Liver (tissue), 9 donors: Measurements from ENCODE around the gene SLC11A2. TPM values are rescaled to one million over a fixed set of nuclear protein-coding genes. Genes with fewer than 3 reads are reported as not detected.

ENCODE experiments used
- DNase-seq: peaks from one replicate; pipeline ENCODE4 v3.0.0-alpha.2; 2017; ENCODE audit warnings: low spot score
- H3K27ac ChIP-seq, 2 donors: one replicate each; pipeline ENCODE4 v1.7.0; 2013; ENCODE audit warnings: inconsistent platforms in 2 of 2, low read length in 2 of 2, control low read depth in 1 of 2, low read depth in 1 of 2, mild to moderate bottlenecking in 1 of 2
- H3K27me3 ChIP-seq, 4 donors: one replicate each; pipeline versions ENCODE4 v1.6.1 to v1.7.0; 2013; ENCODE audit warnings: low read length in 3 of 4, inconsistent platforms in 1 of 4, mild to moderate bottlenecking in 1 of 4, moderate library complexity in 1 of 4; ENCODE audit not compliant: control insufficient read depth in 4 of 4, insufficient read depth in 4 of 4
- H3K36me3 ChIP-seq, 4 donors: one replicate each; pipeline versions ENCODE4 v1.6.1 to v1.7.0; 2013; ENCODE audit warnings: low read length in 3 of 4, mild to moderate bottlenecking in 3 of 4, low read depth in 1 of 4, moderate library complexity in 1 of 4; ENCODE audit not compliant: control insufficient read depth in 4 of 4, insufficient read depth in 3 of 4
- H3K4me1 ChIP-seq, 4 donors: one replicate each; pipeline versions ENCODE4 v1.6.1 to v1.7.0; 2013; ENCODE audit warnings: low read length in 3 of 4, mild to moderate bottlenecking in 3 of 4, moderate library complexity in 1 of 4; ENCODE audit not compliant: control insufficient read depth in 4 of 4, insufficient read depth in 4 of 4
- H3K4me3 ChIP-seq, 3 donors: one replicate each; pipeline versions ENCODE4 v1.6.1 to v1.7.0; 2013; ENCODE audit warnings: low read length in 3 of 3, control low read depth in 1 of 3, low read depth in 1 of 3, mild to moderate bottlenecking in 1 of 3
- H3K9ac ChIP-seq, 2 donors: one replicate each; pipeline ENCODE4 v1.7.0; 2013; ENCODE audit warnings: low read length in 2 of 2, mild to moderate bottlenecking in 2 of 2, moderate library complexity in 2 of 2, control low read depth in 1 of 2, low read depth in 1 of 2
- H3K9me3 ChIP-seq, 4 donors: one replicate each; pipeline versions ENCODE4 v1.6.1 to v1.7.0; 2013; ENCODE audit warnings: low read length in 3 of 4; ENCODE audit not compliant: control insufficient read depth in 4 of 4
- EGR1 ChIP-seq, 2 donors: IDR thresholded peaks; 2 replicates each; pipeline ENCODE4 v1.6.1; 2016 to 2018; ENCODE audit warnings: antibody characterized with exemption in 2 of 2, low read depth in 2 of 2
- FOXA1 ChIP-seq: IDR thresholded peaks from 2 replicates; pipeline ENCODE4 v1.6.1; 2016; ENCODE audit warnings: antibody characterized with exemption
- FOXA2 ChIP-seq: IDR thresholded peaks from 2 replicates; pipeline ENCODE4 v1.6.1; 2016; ENCODE audit warnings: antibody characterized with exemption
- GABPA ChIP-seq, 2 donors: IDR thresholded peaks in 1 of 2; conservative IDR thresholded peaks in 1 of 2; 2 replicates each; pipeline ENCODE4 v1.6.1; 2016; ENCODE audit warnings: antibody characterized with exemption in 2 of 2, mild to moderate bottlenecking in 1 of 2, moderate library complexity in 1 of 2
- HNF4A ChIP-seq, 2 donors: conservative IDR thresholded peaks; 2 replicates each; pipeline ENCODE4 v1.6.1; 2016; ENCODE audit warnings: antibody characterized with exemption in 2 of 2, mild to moderate bottlenecking in 2 of 2
- HNF4G ChIP-seq: IDR thresholded peaks from 2 replicates; pipeline ENCODE4 v1.6.1; 2016; ENCODE audit warnings: antibody characterized with exemption
- JUND ChIP-seq, 2 donors: IDR thresholded peaks; 2 replicates each; pipeline ENCODE4 v1.6.1; 2016; ENCODE audit warnings: antibody characterized with exemption in 2 of 2
- NR2F2 ChIP-seq: IDR thresholded peaks from 2 replicates; pipeline ENCODE4 v1.6.1; 2016; ENCODE audit warnings: antibody characterized with exemption
- RAD21 ChIP-seq, 2 donors: IDR thresholded peaks; 2 replicates each; pipeline ENCODE4 v1.6.1; 2016; ENCODE audit warnings: antibody characterized with exemption in 2 of 2, mild to moderate bottlenecking in 2 of 2
- RXRA ChIP-seq, 2 donors: IDR thresholded peaks; 2 replicates each; pipeline ENCODE4 v1.6.1; 2017 to 2018; ENCODE audit warnings: antibody characterized with exemption in 2 of 2, mild to moderate bottlenecking in 1 of 2
- SP1 ChIP-seq: IDR thresholded peaks from 2 replicates; pipeline ENCODE4 v1.6.1; 2018; ENCODE audit warnings: antibody characterized with exemption, mild to moderate bottlenecking
- TAF1 ChIP-seq: conservative IDR thresholded peaks from 2 replicates; pipeline ENCODE4 v1.6.1; 2016; ENCODE audit warnings: antibody characterized with exemption, mild to moderate bottlenecking
- YY1 ChIP-seq: IDR thresholded peaks from 2 replicates; pipeline ENCODE4 v1.6.1; 2016; ENCODE audit warnings: antibody characterized with exemption, mild to moderate bottlenecking
- WGBS: extraction: QIAGEN DNeasy Blood & Tissue Kit; methylation state at CpG from one replicate; pipeline ENCODE4 v1.1.7; 2013; 5-methylcytosine and 5-hydroxymethylcytosine counted together
- polyA plus RNA-seq, 2 donors: library from polyadenylated mRNA; stranded (reverse) in 1 of 2; unstranded in 1 of 2; fragments of 200-250 nt in 1 of 2; fragments of >200 nt in 1 of 2; fragmentation: Nextera tagmentation in 1 of 2; extraction: Ambion mirVana in 1 of 2; gene quantifications; one replicate each; pipeline versions ENCODE4 v1.2.1 to v1.2.3, GENCODE V29; 2013 to 2015
- total RNA-seq, 2 donors: library from RNA; depleted of rRNA; stranded (reverse); fragments of >200 nt; gene quantifications; one replicate each; pipeline ENCODE4 v1.2.3, GENCODE V29; 2014
- TF ChIP-seq, protein P1 (sequence below): IDR thresholded peaks from 2 replicates; pipeline ENCODE4 v1.6.1; 2016; ENCODE audit warnings: antibody characterized with exemption, mild to moderate bottlenecking
- TF ChIP-seq, protein P2 (sequence below): IDR thresholded peaks from 2 replicates; pipeline ENCODE4 v1.6.1; 2016; ENCODE audit warnings: antibody characterized with exemption
- TF ChIP-seq, protein P3 (sequence below): IDR thresholded peaks from 2 replicates; pipeline ENCODE4 v1.6.1; 2016; ENCODE audit warnings: antibody characterized with exemption
- TF ChIP-seq, protein P4 (sequence below): IDR thresholded peaks from 2 replicates; pipeline ENCODE4 v1.6.1; 2016; ENCODE audit warnings: antibody characterized with exemption
- TF ChIP-seq, protein P5 (sequence below): fragments of 150-350 bp; IDR thresholded peaks from 2 replicates; pipeline ENCODE4 v1.5.1; 2017; ENCODE audit warnings: improper control_type of control experiment, low read depth, low read length; ENCODE audit not compliant: missing input control
- donor health status: healthy.
- donor health status: healthy.
- donor health status: healthy.
- donor health status: healthy.
- donor health status: healthy.

The SLC11A2 gene
- total and polyA plus RNA-seq, 4 donors, result 15.2 to 108 (median 52.2) TPM

DNA sequence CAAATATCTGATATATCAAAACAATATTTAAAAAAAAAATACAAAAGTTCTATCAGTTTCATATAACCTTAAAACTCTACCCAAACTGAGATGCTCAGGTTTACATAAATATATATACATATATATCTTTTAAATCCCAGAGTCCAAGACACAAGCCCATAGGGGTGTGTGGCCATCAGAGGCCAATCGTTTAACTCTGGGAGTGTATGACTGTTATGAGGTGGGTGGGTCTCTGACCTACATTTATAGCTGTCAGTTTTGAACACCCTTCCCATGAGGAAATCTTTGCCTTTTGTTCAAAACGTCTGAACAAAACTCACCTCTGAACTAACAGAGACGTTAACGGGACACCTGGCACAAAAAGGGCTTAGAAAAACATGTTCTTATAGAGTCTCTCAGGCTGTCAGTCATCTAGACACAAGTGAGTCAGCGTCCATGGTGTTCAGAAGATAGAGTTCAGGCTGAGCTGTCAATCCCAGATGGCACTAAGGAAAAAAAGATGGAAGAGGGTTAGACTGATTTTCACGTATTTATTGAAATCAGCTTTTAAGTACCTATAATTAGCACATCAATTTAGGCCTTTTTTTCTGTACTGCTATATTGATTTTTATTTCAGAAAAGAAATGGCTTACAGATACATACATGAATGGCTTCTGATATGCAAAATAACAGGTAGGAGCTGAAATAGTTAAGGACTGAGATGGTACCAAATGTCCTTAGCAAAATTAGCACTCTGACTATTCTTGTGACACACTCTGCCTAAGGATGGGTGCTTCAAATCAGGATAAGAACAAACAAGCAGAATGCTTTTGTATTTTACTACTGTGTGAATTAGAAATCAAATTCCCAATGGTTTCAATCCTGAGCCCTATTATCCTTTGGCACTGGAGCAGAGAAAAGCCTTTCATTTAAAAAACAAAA, 44.6 kb downstream of the SLC11A2 start (continued):
- TF ChIP-seq, protein P1, sequence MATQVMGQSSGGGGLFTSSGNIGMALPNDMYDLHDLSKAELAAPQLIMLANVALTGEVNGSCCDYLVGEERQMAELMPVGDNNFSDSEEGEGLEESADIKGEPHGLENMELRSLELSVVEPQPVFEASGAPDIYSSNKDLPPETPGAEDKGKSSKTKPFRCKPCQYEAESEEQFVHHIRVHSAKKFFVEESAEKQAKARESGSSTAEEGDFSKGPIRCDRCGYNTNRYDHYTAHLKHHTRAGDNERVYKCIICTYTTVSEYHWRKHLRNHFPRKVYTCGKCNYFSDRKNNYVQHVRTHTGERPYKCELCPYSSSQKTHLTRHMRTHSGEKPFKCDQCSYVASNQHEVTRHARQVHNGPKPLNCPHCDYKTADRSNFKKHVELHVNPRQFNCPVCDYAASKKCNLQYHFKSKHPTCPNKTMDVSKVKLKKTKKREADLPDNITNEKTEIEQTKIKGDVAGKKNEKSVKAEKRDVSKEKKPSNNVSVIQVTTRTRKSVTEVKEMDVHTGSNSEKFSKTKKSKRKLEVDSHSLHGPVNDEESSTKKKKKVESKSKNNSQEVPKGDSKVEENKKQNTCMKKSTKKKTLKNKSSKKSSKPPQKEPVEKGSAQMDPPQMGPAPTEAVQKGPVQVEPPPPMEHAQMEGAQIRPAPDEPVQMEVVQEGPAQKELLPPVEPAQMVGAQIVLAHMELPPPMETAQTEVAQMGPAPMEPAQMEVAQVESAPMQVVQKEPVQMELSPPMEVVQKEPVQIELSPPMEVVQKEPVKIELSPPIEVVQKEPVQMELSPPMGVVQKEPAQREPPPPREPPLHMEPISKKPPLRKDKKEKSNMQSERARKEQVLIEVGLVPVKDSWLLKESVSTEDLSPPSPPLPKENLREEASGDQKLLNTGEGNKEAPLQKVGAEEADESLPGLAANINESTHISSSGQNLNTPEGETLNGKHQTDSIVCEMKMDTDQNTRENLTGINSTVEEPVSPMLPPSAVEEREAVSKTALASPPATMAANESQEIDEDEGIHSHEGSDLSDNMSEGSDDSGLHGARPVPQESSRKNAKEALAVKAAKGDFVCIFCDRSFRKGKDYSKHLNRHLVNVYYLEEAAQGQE, result no peak
- TF ChIP-seq JUND (IDR thresholded peaks at IDR 0.05) (no peak), GABPA (IDR thresholded peaks at IDR 0.05 in 1 of 2, conservative IDR thresholded peaks at IDR 0.05 in 1 of 2) (no peak), TAF1 (no peak), HNF4A (conservative IDR thresholded peaks at IDR 0.05) (no peak), FOXA1 (no peak), NR2F2 (no peak)
- TF ChIP-seq, protein P2, sequence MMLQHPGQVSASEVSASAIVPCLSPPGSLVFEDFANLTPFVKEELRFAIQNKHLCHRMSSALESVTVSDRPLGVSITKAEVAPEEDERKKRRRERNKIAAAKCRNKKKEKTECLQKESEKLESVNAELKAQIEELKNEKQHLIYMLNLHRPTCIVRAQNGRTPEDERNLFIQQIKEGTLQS, result no peak

DNA sequence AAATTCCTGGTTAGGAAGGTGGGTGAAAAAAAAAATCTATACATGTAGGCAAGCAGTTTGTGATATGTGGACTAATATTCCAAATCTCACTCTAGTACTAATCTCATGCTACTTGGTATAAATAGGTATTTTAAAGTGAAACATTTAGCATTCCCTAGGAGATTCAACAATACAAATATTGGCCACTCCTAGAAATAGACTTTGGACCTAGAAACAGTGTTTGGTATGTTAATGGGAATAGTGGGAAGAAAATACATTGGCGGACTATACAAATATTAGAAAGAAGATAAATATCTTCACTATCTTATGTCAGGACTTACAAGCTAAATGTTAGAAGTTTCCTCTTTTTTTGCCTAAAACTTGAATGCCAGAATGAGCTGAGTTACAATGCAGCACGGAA, 45.6 kb downstream of the SLC11A2 start:
- H3K27ac ChIP-seq, result peak overlapping the region; percentile 50 to 75
- DNase-seq, result no peak
- WGBS, result 37% methylated on average over 2 of the region's 2 CpGs

More for the DNA sequence above, 45.6 kb downstream of the SLC11A2 start:
- no peak overlapping the region for H3K4me3 ChIP-seq
- H3K27me3 ChIP-seq, result no peaks in the 10 kb centered on the region
- H3K9ac ChIP-seq, result no peak overlapping the region
- peaks cover 0 to 2% (median 0%) of the 10 kb centered on the region in 4 donors for H3K36me3 ChIP-seq
- peaks cover 0 to 24% (median 11%) of the 10 kb centered on the region in 4 donors for H3K4me1 ChIP-seq
- TF ChIP-seq HNF4G (peak; percentile 83), RAD21 (IDR thresholded peaks at IDR 0.05) (peak; percentile 24 to 64), FOXA2 (peak; percentile 44), EGR1 (IDR thresholded peaks at IDR 0.05; ENCODE audit: low read depth in 2 of 2) (no peak), GABPA (IDR thresholded peaks at IDR 0.05 in 1 of 2, conservative IDR thresholded peaks at IDR 0.05 in 1 of 2) (no peak), TAF1 (no peak), SP1 (peak; percentile 89), YY1 (no peak), RXRA (IDR thresholded peaks at IDR 0.05) (peak; percentile 39), FOXA1 (no peak), NR2F2 (no peak), HNF4A (conservative IDR thresholded peaks at IDR 0.05) (peak; percentile 90 to 93), JUND (IDR thresholded peaks at IDR 0.05) (peak in 1 of 2 donors; percentile 50)
- TF ChIP-seq, protein P1, result peak; percentile 19
- TF ChIP-seq, protein P3, sequence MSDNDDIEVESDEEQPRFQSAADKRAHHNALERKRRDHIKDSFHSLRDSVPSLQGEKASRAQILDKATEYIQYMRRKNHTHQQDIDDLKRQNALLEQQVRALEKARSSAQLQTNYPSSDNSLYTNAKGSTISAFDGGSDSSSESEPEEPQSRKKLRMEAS, result no peak
- TF ChIP-seq, protein P4, sequence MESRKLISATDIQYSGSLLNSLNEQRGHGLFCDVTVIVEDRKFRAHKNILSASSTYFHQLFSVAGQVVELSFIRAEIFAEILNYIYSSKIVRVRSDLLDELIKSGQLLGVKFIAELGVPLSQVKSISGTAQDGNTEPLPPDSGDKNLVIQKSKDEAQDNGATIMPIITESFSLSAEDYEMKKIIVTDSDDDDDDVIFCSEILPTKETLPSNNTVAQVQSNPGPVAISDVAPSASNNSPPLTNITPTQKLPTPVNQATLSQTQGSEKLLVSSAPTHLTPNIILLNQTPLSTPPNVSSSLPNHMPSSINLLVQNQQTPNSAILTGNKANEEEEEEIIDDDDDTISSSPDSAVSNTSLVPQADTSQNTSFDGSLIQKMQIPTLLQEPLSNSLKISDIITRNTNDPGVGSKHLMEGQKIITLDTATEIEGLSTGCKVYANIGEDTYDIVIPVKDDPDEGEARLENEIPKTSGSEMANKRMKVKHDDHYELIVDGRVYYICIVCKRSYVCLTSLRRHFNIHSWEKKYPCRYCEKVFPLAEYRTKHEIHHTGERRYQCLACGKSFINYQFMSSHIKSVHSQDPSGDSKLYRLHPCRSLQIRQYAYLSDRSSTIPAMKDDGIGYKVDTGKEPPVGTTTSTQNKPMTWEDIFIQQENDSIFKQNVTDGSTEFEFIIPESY, result peak; percentile 35
- TF ChIP-seq, protein P5, sequence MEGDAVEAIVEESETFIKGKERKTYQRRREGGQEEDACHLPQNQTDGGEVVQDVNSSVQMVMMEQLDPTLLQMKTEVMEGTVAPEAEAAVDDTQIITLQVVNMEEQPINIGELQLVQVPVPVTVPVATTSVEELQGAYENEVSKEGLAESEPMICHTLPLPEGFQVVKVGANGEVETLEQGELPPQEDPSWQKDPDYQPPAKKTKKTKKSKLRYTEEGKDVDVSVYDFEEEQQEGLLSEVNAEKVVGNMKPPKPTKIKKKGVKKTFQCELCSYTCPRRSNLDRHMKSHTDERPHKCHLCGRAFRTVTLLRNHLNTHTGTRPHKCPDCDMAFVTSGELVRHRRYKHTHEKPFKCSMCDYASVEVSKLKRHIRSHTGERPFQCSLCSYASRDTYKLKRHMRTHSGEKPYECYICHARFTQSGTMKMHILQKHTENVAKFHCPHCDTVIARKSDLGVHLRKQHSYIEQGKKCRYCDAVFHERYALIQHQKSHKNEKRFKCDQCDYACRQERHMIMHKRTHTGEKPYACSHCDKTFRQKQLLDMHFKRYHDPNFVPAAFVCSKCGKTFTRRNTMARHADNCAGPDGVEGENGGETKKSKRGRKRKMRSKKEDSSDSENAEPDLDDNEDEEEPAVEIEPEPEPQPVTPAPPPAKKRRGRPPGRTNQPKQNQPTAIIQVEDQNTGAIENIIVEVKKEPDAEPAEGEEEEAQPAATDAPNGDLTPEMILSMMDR, result no peak
- TF ChIP-seq, protein P2, result no peak
- no peaks in the 10 kb centered on the region for H3K9me3 ChIP-seq
